Right cardiac atrium (tissue), 5 donors: ENCODE data around the gene CD300LB. TPM values are rescaled to one million over a fixed set of nuclear protein-coding genes. Genes with fewer than 3 reads are reported as not detected.
"Not testable (repeated sequence)": the region's sequence is repeated elsewhere in the genome, so short reads cannot be mapped to it uniquely, and the experiment has no call there.

ENCODE experiments used
- ATAC-seq, 2 donors: fragments of 200-7000 bp; cut with Tn5 transposase; one replicate each; pipeline versions ENCODE4 v1.8.0 to v1.9.1; 2020; ENCODE audit warnings: moderate library complexity in 2 of 2, mild to moderate bottlenecking in 1 of 2
- DNase-seq, 3 donors: peaks; one replicate each; pipeline ENCODE4 v3.0.0-alpha.2; 2020
- H3K27ac ChIP-seq: one replicate; pipeline ENCODE4 v1.5.1; 2013; ENCODE audit warnings: mild to moderate bottlenecking, low read length, control low read depth, moderate library complexity
- H3K27me3 ChIP-seq: one replicate; pipeline ENCODE4 v1.6.1; 2013; ENCODE audit not compliant: control insufficient read depth, insufficient read depth
- H3K4me1 ChIP-seq: one replicate; pipeline ENCODE4 v1.6.1; 2013; ENCODE audit warnings: low read length; ENCODE audit not compliant: control insufficient read depth, insufficient read depth
- H3K4me3 ChIP-seq: one replicate; pipeline ENCODE4 v1.5.1; 2013; ENCODE audit warnings: low read length, control low read depth
- H3K9me3 ChIP-seq: one replicate; pipeline ENCODE4 v1.6.1; 2013; ENCODE audit warnings: low read length; ENCODE audit not compliant: control insufficient read depth
- WGBS: extraction: QIAGEN DNeasy Blood & Tissue Kit; methylation state at CpG from one replicate; pipeline ENCODE4 v1.1.7; 2013; 5-methylcytosine and 5-hydroxymethylcytosine counted together
- intact Hi-C, 4 donors: fragments of 100-400 bp; cut with DNase I; formaldehyde crosslinking; loops; one replicate each; pipeline versions ENCODE4 v1.11.0 to v1.14.0; 2022 to 2023
- polyA plus RNA-seq: library from polyadenylated mRNA; stranded (reverse); fragments of 200-250 nt; gene quantifications from one replicate; pipeline ENCODE4 v1.2.3, GENCODE V29; 2013
- total RNA-seq, 4 donors: library from RNA; stranded (reverse); fragmentation: NEBNext Ultra II Directional; extraction: Animal tissue kit (Norgen Biotek cat#: 25700); gene quantifications; one replicate each; pipeline ENCODE4 v1.2.1, GENCODE V29; 2021
- donor health status: healthy with polysubstance abuse.
- donor health status: DM: no; HTN: yes; CAD: no.
- donor health status: DM: no; HTN: no; CAD: no.
- donor health status: DM: no; HTN: yes; CAD: no; lungs with severe emphysema.
- donor health status: DM: yes; HTN: yes; CAD: no.

CD300LB gene
- total and polyA plus RNA-seq, 5 donors, result 0.09 TPM; not detected in 3

DNA sequence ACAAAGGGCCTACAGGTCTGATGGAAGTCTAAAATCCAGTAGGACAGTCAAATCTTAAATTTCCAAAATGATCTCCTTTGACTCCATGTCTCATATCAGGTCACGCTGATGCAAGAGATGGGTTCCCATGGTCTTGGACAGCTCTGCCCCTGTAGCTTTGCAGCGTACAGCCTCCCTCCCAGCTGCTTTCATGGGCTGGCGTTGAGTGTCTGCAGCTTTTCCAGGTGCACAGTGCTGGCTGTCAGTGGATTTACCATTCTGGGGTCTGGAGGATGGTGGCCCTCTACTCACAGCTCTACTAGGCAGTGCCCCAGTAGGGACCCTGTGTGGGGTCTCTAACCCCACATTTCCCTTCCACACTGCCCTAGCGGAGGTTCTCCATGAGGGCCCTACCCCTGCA lies 43.0 kb downstream of the CD300LB start:
- ATAC-seq, H3K4me3 ChIP-seq, H3K27ac ChIP-seq, intact Hi-C loops, H3K9me3 ChIP-seq, DNase-seq, H3K4me1 ChIP-seq, H3K27me3 ChIP-seq: not testable (repeated sequence)
- 94% methylated on average over 4 of the region's 4 CpGs for WGBS

DNA sequence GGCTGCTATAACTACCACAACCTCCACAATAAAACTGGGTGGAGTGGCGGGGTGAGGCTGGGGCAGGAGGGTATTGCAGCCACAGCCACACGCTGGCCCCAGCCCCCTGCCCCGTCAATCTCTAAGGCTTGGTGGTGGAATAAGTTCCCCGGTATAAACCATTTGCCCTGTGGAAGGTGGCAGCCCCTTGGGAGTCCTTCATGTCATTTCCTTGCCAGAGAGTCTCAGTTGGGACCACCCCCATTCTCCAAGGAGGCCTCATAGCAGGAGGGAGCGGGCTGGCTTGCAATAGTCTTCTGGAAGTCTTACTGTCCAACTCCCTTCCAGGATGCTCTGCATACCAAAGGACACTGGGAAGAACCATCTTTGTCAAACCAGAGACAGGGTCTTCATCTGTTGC lies 45.4 kb downstream of the CD300LB start:
- no peak overlapping the region for H3K27ac ChIP-seq
- H3K9me3 ChIP-seq, result no peaks in the 10 kb centered on the region
- intact Hi-C loops, result no loop called here
- no peak for ATAC-seq
- no peaks in the 10 kb centered on the region for H3K27me3 ChIP-seq
- no peak overlapping the region for H3K4me3 ChIP-seq
- 86% methylated on average over 5 of the region's 5 CpGs for WGBS
- no peaks in the 10 kb centered on the region for H3K4me1 ChIP-seq
- no peak for DNase-seq

DNA sequence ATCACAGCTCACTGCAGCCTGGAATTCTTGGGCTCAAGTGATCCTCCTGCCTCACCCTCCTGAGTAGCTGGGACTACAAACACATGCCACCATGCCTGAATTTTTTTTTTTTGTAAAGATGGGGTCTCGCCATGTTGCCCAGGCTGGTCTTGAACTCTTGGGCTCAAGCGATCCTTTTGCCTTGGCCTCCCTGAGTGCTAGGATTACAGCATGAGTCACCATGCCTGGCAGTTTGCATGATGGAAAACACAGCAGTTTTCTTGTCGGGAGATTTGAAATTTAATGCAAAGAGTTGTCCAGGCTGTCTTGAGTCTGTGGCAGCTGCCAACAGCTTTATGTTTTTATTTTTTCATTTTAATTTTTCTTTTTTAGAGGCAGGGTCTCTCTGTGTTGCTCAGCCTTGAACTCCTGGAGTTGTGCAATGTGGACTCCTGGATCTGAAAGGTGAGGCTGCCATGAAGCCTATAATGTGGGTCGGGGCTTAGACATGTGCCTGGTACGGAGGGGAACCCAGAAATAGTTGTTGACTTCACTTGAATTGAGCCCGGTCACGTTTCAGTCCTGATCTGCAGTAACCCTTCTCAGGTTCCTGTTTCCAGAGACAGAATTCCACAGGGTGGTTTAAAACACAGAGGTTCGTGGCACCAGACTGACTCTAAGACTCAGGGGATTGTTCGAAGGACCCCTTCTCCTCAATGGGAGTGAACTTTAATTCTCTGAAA lies 46.1 kb downstream of the CD300LB start:
- ATAC-seq (no peak), DNase-seq (no peak)
- intact Hi-C loops, result no loop called here
- H3K9me3 ChIP-seq, result no peaks in the 10 kb centered on the region
- no peaks in the 10 kb centered on the region for H3K27me3 ChIP-seq
- WGBS, result 60% methylated on average over 9 of the region's 9 CpGs
- no peak overlapping the region for H3K27ac ChIP-seq
- no peaks in the 10 kb centered on the region for H3K4me1 ChIP-seq
- no peak overlapping the region for H3K4me3 ChIP-seq

DNA sequence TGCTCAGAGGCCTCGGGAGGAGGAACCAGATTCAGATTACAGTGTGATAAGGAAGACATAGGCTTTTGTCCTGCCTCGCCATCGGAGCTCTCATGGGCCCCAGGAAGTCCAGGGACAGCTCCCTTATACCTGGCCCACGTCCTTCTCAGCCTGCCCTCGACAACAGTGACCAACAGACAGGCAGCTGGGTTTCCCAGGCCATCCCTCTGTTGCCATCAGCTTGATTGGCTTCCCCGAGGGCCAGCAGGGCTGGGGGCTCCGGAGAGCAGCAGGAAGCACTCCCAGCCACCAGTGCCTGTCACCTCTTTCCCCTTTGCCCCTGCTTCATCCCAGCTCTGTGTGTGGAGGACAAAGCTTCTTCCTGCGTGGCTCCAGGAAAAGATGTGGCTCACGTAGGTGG lies 47.2 kb downstream of the CD300LB start:
- ATAC-seq (no peak), DNase-seq (no peak)
- intact Hi-C loops, result no loop called here
- H3K27me3 ChIP-seq, result no peaks in the 10 kb centered on the region
- WGBS, result 46% methylated on average over 9 of the region's 9 CpGs
- H3K27ac ChIP-seq, result no peak overlapping the region
- no peaks in the 10 kb centered on the region for H3K4me1 ChIP-seq
- no peak overlapping the region for H3K4me3 ChIP-seq
- H3K9me3 ChIP-seq, result no peaks in the 10 kb centered on the region

DNA sequence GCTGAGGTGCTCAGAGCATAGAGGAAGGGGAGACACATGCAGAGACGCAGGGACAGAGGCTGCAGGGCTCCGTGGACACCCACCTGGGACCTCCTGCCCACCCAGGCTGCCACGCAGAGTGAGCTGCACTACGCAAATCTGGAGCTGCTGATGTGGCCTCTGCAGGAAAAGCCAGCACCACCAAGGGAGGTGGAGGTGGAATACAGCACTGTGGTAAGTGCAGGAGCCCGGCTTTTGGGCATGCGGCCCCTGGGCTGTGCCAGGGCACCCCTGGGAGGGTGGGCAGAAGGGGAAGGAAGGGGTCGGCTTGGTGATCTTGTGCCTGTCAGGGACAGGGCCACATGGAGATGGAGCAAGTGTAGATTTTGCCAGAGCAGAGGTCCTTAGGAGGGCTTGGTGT lies 49.7 kb downstream of the CD300LB start:
- DNase-seq, result no peak
- Histone ChIP-seq H3K4me3 (no peak overlapping the region), H3K4me1 (no peaks in the 10 kb centered on the region), H3K9me3 (no peaks in the 10 kb centered on the region), H3K27ac (no peak overlapping the region), H3K27me3 (no peaks in the 10 kb centered on the region)
- intact Hi-C loops, result no loop called here
- ATAC-seq, result no peak
- WGBS, result 83% methylated on average over 7 of the region's 7 CpGs

DNA sequence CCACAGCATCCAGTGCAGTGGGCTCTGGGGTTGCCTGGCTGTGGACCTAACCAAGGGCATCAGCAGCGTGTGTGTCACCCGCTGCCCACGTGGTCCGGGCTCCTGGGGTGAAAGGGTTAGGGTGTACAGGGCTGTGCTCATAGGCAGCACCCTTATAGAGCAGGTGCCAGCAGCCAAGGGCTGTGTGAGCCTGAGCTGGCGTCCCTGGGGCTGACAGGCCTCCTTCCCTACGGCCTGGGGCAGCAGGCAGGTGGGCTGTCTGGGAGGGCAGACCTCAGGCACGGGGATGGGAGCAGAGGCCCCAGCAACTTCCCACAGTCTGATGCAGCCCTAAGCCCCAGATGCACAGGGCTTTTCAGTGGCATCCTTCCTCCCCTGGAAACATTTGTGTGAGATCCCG lies 51.0 kb downstream of the CD300LB start:
- intact Hi-C loops, result no loop called here
- Histone ChIP-seq H3K9me3 (no peaks in the 10 kb centered on the region), H3K27ac (no peak overlapping the region), H3K4me1 (no peaks in the 10 kb centered on the region), H3K4me3 (no peak overlapping the region), H3K27me3 (no peaks in the 10 kb centered on the region)
- 71% methylated on average over 8 of the region's 8 CpGs for WGBS
- DNase-seq (no peak), ATAC-seq (no peak)

DNA sequence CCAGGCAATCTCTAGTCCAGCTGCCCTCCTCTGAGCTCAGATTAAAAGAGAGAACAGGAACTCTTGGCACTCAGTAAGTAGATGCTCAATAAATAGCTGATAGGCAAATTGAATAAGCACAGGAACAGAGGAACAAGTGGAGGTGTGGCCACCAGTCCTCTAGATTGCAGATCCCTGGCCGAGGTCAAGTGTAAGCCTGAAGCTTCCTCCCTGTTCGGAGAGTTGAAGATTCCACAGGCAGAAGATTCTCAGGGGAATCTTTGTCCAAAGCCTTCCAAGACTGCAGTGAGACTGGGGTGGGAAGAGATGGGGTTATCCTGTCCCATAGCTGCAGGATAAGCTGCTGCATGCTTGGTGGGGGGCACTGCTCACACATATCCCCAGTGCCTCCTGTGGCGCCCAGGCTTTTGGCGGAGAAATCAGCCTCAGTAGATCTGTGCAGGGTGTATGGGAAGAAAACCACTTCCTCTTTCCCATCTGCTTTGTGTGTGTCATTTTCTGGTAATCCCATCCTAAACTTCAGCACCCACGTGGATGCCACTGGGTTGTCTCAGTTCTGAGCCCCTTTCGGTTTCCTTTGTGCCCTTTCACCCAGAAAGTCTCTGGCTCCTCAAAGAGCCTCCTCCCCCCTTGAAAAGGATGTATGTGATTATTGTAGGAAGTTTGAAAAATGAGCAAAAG lies 52.7 kb downstream of the CD300LB start:
- intact Hi-C loops, result no loop called here
- no peak for DNase-seq
- ATAC-seq, result peak; percentile 42 to 52
- Histone ChIP-seq H3K9me3 (no peaks in the 10 kb centered on the region), H3K27ac (no peak overlapping the region), H3K4me3 (no peak overlapping the region), H3K27me3 (no peaks in the 10 kb centered on the region), H3K4me1 (no peaks in the 10 kb centered on the region)
- WGBS, result 36% methylated on average over 6 of the region's 6 CpGs

DNA sequence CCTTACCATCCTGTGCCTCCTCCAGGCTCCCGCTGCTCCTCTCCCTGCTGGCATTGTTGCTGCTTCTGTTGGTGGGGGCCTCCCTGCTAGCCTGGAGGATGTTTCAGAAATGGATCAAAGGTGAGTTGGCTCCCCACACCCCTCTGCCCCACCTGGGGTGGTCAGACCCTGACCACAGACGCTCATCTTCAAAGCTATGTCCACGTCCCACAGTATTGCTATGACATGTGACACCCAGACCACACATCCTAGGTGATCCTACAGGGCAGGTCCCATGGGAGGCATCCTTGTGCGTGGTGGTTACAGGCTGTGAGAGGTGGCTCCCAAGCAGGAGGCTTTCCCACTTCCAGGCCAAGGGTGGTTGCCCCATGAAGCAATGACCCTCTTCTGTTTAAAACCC lies 53.9 kb downstream of the CD300LB start:
- Histone ChIP-seq H3K27ac (no peak overlapping the region), H3K4me3 (no peak overlapping the region), H3K9me3 (no peaks in the 10 kb centered on the region), H3K4me1 (no peaks in the 10 kb centered on the region), H3K27me3 (no peaks in the 10 kb centered on the region)
- ATAC-seq (no peak), DNase-seq (no peak)
- intact Hi-C loops, result no loop called here
- 81% methylated on average over 4 of the region's 4 CpGs for WGBS

DNA sequence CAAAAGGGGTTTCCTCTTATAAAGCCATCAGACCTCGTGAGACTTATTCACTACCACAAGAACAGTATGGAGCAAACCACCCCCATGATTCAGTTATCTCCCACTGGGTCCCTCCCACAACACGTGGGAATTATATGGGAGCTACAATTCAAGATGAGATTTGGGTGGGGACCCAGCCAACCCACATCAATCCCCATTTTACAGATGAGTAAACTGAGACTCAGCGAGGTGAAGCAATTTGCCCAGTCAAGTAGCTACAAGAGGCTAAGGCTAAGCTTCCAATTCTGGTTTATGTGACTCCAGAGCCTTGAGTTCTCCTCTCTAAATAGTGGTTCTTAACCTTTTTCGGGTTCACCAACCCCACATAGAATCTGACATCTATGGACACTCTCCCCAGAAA lies 56.1 kb downstream of the CD300LB start:
- intact Hi-C loops, result no loop called here
- H3K4me1 ChIP-seq, result no peaks in the 10 kb centered on the region
- DNase-seq, result no peak
- no peak overlapping the region for H3K4me3 ChIP-seq
- no peaks in the 10 kb centered on the region for H3K9me3 ChIP-seq
- 90% methylated on average over 4 of the region's 4 CpGs for WGBS
- no peak for ATAC-seq
- H3K27me3 ChIP-seq, result no peaks in the 10 kb centered on the region
- no peak overlapping the region for H3K27ac ChIP-seq

DNA sequence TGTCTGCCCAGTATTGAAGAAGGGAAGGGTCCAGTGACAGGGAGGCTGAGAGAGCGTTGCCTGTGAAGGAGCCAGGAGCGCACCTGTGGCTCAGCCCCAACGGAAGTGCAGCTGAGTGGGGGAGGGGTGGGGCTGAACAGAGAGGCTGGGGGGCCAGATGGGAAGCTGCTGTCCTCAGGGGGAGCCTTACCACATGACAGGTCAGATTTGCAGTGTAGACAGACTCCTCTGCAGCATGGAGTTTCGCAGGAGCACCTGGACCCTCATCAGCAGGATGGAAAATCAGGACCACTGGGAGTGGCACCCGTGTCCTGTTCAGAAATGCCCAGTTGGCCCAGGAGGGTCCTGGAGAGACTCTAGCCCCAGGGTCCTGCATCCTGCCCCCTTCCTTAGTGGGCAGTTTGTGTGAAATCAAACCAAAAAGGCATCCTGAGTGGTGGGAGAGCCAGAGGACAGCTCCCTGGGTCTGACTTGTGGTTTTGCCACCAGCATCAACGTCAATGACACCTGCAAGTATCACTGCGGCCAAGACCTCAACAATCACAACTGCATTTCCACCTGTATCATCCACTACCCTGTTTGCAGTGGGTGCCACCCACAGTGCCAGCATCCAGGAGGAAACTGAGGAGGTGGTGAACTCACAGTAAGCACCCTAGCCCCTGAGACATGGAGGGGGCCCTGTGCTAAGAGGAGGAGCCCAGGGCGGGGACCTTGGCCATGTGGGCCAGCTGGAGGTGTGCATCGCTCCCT lies 57.1 kb downstream of the CD300LB start:
- Histone ChIP-seq H3K27me3 (no peaks in the 10 kb centered on the region), H3K4me1 (no peaks in the 10 kb centered on the region), H3K9me3 (no peaks in the 10 kb centered on the region), H3K4me3 (no peak overlapping the region), H3K27ac (no peak overlapping the region)
- ATAC-seq, result no peak
- no peak for DNase-seq
- 81% methylated on average over 9 of the region's 9 CpGs for WGBS
- intact Hi-C loops, result no loop called here

DNA sequence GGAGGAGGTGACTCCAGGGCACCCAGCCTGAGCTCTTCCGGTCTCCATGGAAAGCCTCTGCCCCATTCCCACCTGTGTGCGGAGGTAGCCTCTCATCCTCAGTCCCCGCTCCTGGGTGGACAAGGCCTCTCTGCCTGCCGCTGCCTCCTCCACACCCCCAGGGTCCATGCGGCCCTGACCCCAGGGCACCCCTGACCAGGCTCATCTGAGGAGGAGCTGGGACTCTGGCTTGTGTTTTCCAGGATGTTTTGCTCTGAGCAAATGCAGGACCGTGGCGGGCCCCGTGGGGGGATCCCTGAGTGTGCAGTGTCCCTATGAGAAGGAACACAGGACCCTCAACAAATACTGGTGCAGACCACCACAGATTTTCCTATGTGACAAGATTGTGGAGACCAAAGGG lies 58.0 kb downstream of the CD300LB start:
- no peak overlapping the region for H3K27ac ChIP-seq
- no peaks in the 10 kb centered on the region for H3K9me3 ChIP-seq
- no peak overlapping the region for H3K4me3 ChIP-seq
- ATAC-seq, result no peak
- no peak for DNase-seq
- intact Hi-C loops, result no loop called here
- 82% methylated on average over 8 of the region's 8 CpGs for WGBS
- H3K27me3 ChIP-seq, result no peaks in the 10 kb centered on the region
- H3K4me1 ChIP-seq, result no peaks in the 10 kb centered on the region
